Left ventricle myocardium superior (tissue), 1 donor: ENCODE measurements around the gene LRP3. TPM values are rescaled to one million over a fixed set of nuclear protein-coding genes. Genes with fewer than 3 reads are reported as not detected.

Source experiments
- ATAC-seq: fragments of 200-7000 bp; cut with Tn5 transposase; one replicate; pipeline ENCODE4 v1.9.1; 2020; ENCODE audit warnings: mild to moderate bottlenecking, moderate library complexity
- DNase-seq: peaks from one replicate; pipeline ENCODE4 v3.0.0-alpha.2; 2020
- intact Hi-C: fragments of 100-400 bp; cut with micrococcal nuclease; formaldehyde crosslinking; loops from one replicate; pipeline ENCODE4 v1.11.0; 2022
- total RNA-seq: library from RNA; stranded (reverse); fragmentation: NEBNext Ultra II Directional; extraction: Animal tissue kit (Norgen Biotek cat#: 25700); gene quantifications from one replicate; pipeline ENCODE4 v1.2.1, GENCODE V29; 2021
- donor health status: DM: no; HTN: yes; CAD: no; lungs with severe emphysema.

LRP3 gene
- total RNA-seq, 1 donor from 2014 or later = 19.5 TPM

- intact Hi-C loops = no loop called here
- ATAC-seq (peak; percentile 50), DNase-seq (peak; percentile 74)
Observed at GRCh38 chr19:33245948-33246708, 52.0 kb downstream of the LRP3 start.

- peak; percentile 13 for DNase-seq
- intact Hi-C loops = no loop called here
- ATAC-seq = no peak
Observed at GRCh38 chr19:33246709-33247440, 52.7 kb downstream of the LRP3 start.

GRCh38 chr19:33247441-33247819 is 53.3 kb downstream of the LRP3 start:
- DNase-seq (no peak), ATAC-seq (no peak)
- intact Hi-C loops = no loop called here

DNA sequence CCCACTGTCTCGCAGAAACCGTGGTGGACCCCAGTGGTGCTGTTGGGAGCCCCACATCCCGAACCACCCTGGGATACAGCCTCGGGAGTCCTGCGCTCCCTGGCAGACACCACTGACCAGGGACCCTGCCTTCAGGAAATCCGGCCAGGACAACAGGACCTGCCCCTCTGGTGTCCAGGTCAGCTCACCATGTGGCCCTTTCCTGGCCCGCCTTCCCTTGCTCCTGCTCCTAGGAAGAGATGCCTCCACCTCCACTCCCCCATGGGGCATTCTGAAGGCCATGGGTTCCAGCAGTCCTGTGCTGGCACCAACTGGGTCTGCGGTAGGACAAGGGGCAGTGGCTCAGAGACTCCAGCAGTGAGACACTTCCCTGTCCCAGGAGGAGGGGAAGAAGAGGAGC is 54.0 kb downstream of the LRP3 start:
- no peak for ATAC-seq
- DNase-seq = peak; percentile 19
- intact Hi-C loops = no loop called here

- ATAC-seq (no peak), DNase-seq (peak; percentile 20)
- intact Hi-C loops = no loop called here
Observed at GRCh38 chr19:33248553-33248953, 54.4 kb downstream of the LRP3 start.

GRCh38 chr19:33248954-33249613 is 55.0 kb downstream of the LRP3 start:
- peak; percentile 56 for DNase-seq
- intact Hi-C loops = no loop called here
- ATAC-seq = peak; percentile 54

- DNase-seq (peak; percentile 2), ATAC-seq (no peak)
- intact Hi-C loops = no loop called here
Observed at GRCh38 chr19:33249740-33250366, 55.7 kb downstream of the LRP3 start.

DNA sequence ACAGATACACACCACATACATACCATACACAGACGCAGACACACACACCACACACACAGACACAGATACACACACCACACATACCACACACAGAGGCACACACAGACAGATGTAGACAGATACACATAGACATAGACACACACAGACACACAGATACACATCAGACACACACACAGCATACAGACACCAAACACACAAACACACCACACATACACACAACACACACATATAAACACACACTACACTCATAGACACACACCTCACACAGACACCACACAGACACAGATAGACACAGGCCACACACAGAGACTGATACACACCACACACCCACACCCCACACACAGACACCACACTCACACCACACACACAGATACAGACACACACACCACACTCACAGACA is 56.4 kb downstream of the LRP3 start:
- peak; percentile 1 for DNase-seq

GRCh38 chr19:33251076-33251475 is 56.9 kb downstream of the LRP3 start:
- intact Hi-C loops = no loop called here
- ATAC-seq (no peak), DNase-seq (peak; percentile 15)

More for the DNA sequence above, 56.4 kb downstream of the LRP3 start:
- no peak for ATAC-seq
- intact Hi-C loops = no loop called here

DNA sequence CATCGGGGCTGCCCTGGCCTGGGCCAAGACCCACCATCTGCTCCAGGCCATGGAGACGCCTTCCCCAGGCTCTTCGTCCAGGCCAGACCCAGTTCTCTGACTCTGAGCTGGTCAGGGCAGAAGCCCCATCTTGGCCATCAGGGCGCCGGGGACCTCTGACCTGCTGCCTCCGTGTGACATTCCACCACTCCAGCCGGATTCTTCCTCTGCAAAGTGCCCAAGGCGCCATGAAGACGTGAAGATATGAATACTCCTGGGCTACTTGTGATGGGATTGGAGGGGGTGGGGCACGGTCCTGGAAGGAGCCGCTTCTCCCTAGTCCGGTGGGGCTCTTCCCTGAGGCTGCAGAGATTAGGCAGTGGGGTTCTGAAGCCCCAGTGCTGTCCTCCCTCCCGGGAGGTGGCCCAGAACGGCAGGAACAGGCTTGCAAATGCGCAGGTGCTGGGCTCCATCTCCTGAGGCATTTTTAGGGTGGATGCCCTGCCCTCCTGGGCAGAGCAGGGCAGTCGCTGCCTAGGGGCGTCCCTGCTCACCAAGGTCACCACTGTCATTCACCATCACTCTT is 57.5 kb downstream of the LRP3 start:
- ATAC-seq (no peak), DNase-seq (peak; percentile 7)
- intact Hi-C loops = no loop called here

GRCh38 chr19:33252418-33252962 is 58.4 kb downstream of the LRP3 start:
- DNase-seq = peak; percentile 0
- intact Hi-C loops = no loop called here
- no peak for ATAC-seq

GRCh38 chr19:33252971-33253370 is 58.8 kb downstream of the LRP3 start:
- ATAC-seq (no peak), DNase-seq (peak; percentile 27)
- intact Hi-C loops = no loop called here

DNA sequence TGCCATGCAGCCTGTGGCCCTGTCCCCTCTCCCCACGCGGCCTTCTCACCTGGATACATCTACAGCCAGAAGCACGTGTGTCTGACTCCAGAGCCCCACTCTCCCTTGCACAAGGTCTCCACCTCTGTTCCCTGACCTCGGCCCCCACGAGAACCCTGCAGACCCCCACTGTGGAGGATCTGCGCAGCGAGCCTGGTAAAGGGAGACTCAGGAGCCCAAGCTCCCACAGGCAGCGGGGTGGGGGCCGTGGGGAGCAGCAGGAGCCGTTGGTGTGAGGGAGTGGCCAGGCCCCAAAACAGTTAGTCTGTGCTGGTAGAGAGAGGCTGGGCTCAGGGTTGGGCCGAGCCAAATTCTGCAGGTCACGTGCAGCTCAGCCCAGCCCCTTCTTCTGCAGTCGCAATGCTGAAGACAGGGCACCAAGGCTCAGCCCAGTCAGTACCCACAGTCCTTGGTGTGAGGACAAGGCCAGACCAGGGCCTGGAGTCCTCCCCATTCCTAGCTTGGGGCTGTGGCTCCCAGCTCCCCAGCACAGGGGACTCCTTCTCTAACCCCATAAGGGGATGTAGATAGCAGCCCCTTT is 60.2 kb downstream of the LRP3 start:
- DNase-seq (no peak), ATAC-seq (no peak)
- intact Hi-C loops = no loop called here

DNA sequence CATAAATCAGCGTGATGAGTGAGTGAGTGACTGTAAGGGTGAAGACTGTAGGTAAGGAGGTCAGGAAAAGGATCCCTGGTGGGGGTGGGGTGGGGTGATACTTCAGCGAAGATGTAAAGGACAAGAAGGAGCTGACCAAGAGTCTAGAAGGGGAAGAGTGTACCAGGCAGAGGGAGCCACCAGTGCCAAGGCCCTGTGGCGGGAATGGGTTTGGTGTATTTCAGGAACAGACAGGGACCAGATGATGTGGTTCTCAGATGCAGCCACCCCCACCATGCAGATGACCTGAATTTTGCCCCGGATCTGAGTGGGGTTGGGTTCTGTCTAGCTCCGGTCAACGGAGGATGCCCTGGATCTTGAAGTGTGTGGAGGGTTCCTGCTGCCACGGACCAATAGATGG is 61.7 kb downstream of the LRP3 start:
- intact Hi-C loops = no loop called here
- no peak for DNase-seq
- no peak for ATAC-seq

DNA sequence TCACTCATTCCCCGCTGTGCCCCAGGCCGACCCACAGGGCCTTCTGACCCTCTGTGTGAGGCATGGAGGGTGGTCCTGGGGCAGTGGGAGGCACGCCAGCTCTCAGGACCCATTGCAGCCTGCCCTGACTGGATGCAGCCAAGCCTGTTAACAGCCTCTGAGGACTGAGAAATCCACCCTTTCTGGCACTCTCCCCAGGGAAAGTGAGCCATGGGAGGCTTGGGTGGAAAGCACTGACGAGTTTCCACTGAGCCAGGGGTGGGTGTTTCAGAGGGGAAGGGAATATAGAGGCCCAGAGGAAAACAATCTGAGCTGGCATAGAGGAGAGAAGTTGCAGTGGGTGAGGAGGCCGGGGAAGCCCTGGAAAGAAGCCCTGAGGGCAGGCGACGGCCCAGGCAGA is 62.1 kb downstream of the LRP3 start:
- DNase-seq = no peak
- ATAC-seq = no peak
- intact Hi-C loops = no loop called here

GRCh38 chr19:33257828-33258227 is 63.7 kb downstream of the LRP3 start:
- DNase-seq (no peak), ATAC-seq (no peak)
- intact Hi-C loops = no loop called here
